GM10248 (cell line): ENCODE measurements around the gene RAB26.
"Not testable (repeated sequence)": the region's sequence is repeated elsewhere in the genome, so short reads cannot be mapped to it uniquely, and the experiment has no call there.

Source experiments
- CTCF ChIA-PET: fragments of 300-600 bp; sonication (Branson Sonifier 250); formaldehyde crosslinking; extraction: SDS; loops from one replicate; lab custom pipeline; 2021; ENCODE audit warnings: antibody characterized with exemption; lab: Yijun Ruan, JAX
- POLR2A ChIA-PET: fragments of 350-650 bp; sonication (Branson Sonifier 250); formaldehyde crosslinking; extraction: SDS; loops from one replicate; lab custom pipeline; 2020; ENCODE audit warnings: antibody characterized with exemption; lab: Yijun Ruan, JAX
- DNase-seq: peaks from one replicate; pipeline ENCODE4 v3.0.0; 2012; ENCODE audit errors: extremely low spot score
- CTCF ChIP-seq: IDR thresholded peaks from 2 replicates; pipeline ENCODE4 v1.5.1; 2012; ENCODE audit warnings: mild to moderate bottlenecking, low read depth; ENCODE audit errors: extremely low read depth, missing control alignments, control extremely low read depth

Gene RAB26

GRCh38 chr16:2111412-2112335 lies 36.8 kb upstream of the RAB26 start:
- POLR2A ChIA-PET, CTCF ChIA-PET, DNase-seq: not testable (repeated sequence)

- CTCF ChIA-PET, POLR2A ChIA-PET, DNase-seq: not testable (repeated sequence)
Measured at GRCh38 chr16:2112539-2113106, 35.8 kb upstream of the RAB26 start.

GRCh38 chr16:2114225-2114624 lies 34.2 kb upstream of the RAB26 start:
- POLR2A ChIA-PET = not testable (repeated sequence)

GRCh38 chr16:2114885-2115590 lies 33.4 kb upstream of the RAB26 start:
- DNase-seq, POLR2A ChIA-PET, CTCF ChIA-PET: not testable (repeated sequence)

More at GRCh38 chr16:2114225-2114624, 34.2 kb upstream of the RAB26 start:
- CTCF ChIA-PET, DNase-seq: not testable (repeated sequence)

GRCh38 chr16:2115591-2115973 lies 32.8 kb upstream of the RAB26 start:
- CTCF ChIA-PET = no interaction called here
- no peak for DNase-seq
- no peak for TF ChIP-seq CTCF
- POLR2A ChIA-PET = no interaction called here

- POLR2A ChIA-PET, DNase-seq, CTCF ChIA-PET: not testable (repeated sequence)
Measured at GRCh38 chr16:2116428-2116827, 32.0 kb upstream of the RAB26 start.

- POLR2A ChIA-PET, DNase-seq, CTCF ChIA-PET: not testable (repeated sequence)
Measured at GRCh38 chr16:2117341-2117740, 31.1 kb upstream of the RAB26 start.

GRCh38 chr16:2117960-2118722 lies 30.3 kb upstream of the RAB26 start:
- DNase-seq, CTCF ChIA-PET, POLR2A ChIA-PET: not testable (repeated sequence)

GRCh38 chr16:2121325-2121724 lies 27.1 kb upstream of the RAB26 start:
- peak; percentile 50 for TF ChIP-seq CTCF
- CTCF ChIA-PET = interaction anchor here (0.7 to 1.6 kb wide), 3 partner anchors 19 to 99 kb away, joined by 3 to 8 read pairs (median 4); no protein-coding TSS in a partner anchor
- POLR2A ChIA-PET = not testable (repeated sequence)
- peak; percentile 35 for DNase-seq

- DNase-seq = no peak
- no peak for TF ChIP-seq CTCF
- ChIA-PET POLR2A (no interaction called here), CTCF (interaction anchor here (0.7 to 1.6 kb wide), 2 partner anchors 19 to 24 kb away, joined by 4 to 8 read pairs; no protein-coding TSS in a partner anchor)
Measured at GRCh38 chr16:2121853-2122252, 26.6 kb upstream of the RAB26 start.
